NOMO-1 (cell line): ENCODE results near the gene FAXDC2.

Source experiments
- DNase-seq, 2 experiments: peaks; one replicate each; lab custom pipeline; 2025; ENCODE audit not compliant: unreplicated experiment in 2 of 2; lab: John Stamatoyannopoulos, UW

The FAXDC2 gene

GRCh38 chr5:154802050-154802449, 48.4 kb downstream of the FAXDC2 start:
- DNase-seq, result no peak

- DNase-seq, result no peak
Measured at GRCh38 chr5:154801083-154801482, 49.3 kb downstream of the FAXDC2 start.

GRCh38 chr5:154800582-154800981, 49.8 kb downstream of the FAXDC2 start:
- no peak for DNase-seq

- no peak for DNase-seq
Measured at GRCh38 chr5:154797762-154798161, 52.6 kb downstream of the FAXDC2 start.

- DNase-seq, result no peak
Measured at GRCh38 chr5:154795235-154795596, 55.2 kb downstream of the FAXDC2 start.

GRCh38 chr5:154794525-154795234, 55.7 kb downstream of the FAXDC2 start:
- DNase-seq, result no peak

- DNase-seq, result no peak
Measured at GRCh38 chr5:154793599-154794524, 56.5 kb downstream of the FAXDC2 start.

- no peak for DNase-seq
Measured at GRCh38 chr5:154791535-154791934, 58.9 kb downstream of the FAXDC2 start.

GRCh38 chr5:154788212-154788611, 62.2 kb downstream of the FAXDC2 start:
- DNase-seq, result no peak

- DNase-seq, result no peak
Measured at GRCh38 chr5:154786414-154786813, 64.0 kb downstream of the FAXDC2 start.

- no peak for DNase-seq
Measured at GRCh38 chr5:154784856-154785255, 65.5 kb downstream of the FAXDC2 start.

GRCh38 chr5:154783774-154784460, 66.5 kb downstream of the FAXDC2 start:
- DNase-seq, result no peak

- DNase-seq, result no peak
Measured at GRCh38 chr5:154782812-154783592, 67.4 kb downstream of the FAXDC2 start.

- no peak for DNase-seq
Measured at GRCh38 chr5:154782326-154782725, 68.1 kb downstream of the FAXDC2 start.

- DNase-seq, result no peak
Measured at GRCh38 chr5:154780128-154780527, 70.3 kb downstream of the FAXDC2 start.

GRCh38 chr5:154779105-154779504, 71.3 kb downstream of the FAXDC2 start:
- DNase-seq, result no peak

- no peak for DNase-seq
Measured at GRCh38 chr5:154778534-154778933, 71.9 kb downstream of the FAXDC2 start.

GRCh38 chr5:154776167-154776566, 74.2 kb downstream of the FAXDC2 start:
- no peak for DNase-seq

GRCh38 chr5:154773326-154773725, 77.1 kb downstream of the FAXDC2 start:
- DNase-seq, result no peak

- no peak for DNase-seq
Measured at GRCh38 chr5:154771383-154771901, 79.0 kb downstream of the FAXDC2 start.
